Measurements from ENCODE around the gene B4GALT5. TPM values are rescaled to one million over a fixed set of nuclear protein-coding genes. Genes with fewer than 3 reads are reported as not detected.

The B4GALT5 gene
- total RNA-seq, 1 experiment from 2014 or later, result 63.1 TPM

DNA sequence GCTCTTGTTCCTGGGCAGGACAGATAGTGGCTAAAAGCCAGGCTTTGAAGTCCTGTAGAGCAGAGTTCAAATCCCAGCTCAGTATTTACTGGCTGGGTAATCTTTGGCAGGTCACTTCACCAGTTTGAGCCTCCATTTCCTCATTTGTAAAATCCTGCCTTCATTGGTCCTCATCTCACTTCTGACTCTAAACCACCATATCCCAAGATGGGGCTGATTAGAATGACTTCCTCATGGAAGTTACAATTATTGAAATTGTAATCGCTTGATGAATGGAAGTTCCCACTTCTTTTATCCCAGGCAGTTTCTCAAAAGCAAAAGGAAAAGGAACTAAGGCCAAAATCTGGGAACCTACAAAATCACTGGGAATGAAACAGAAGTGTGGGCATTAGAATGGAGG is 35.9 kb upstream of the B4GALT5 start:
- no peaks in the 10 kb centered on the region for H3K27me3 ChIP-seq (ENCODE audit: insufficient read depth, low read depth)
- no peak overlapping the region for H2AFZ ChIP-seq
- DNase-seq, result no peak
- POLR2A ChIA-PET (ENCODE audit: unreplicated experiment), result no interaction called here
- no peak overlapping the region for H3K4me2 ChIP-seq
- H3K4me3 ChIP-seq, result no peak overlapping the region
- no peaks in the 10 kb centered on the region for H3K36me3 ChIP-seq (ENCODE audit: low read depth)
- BruUV-seq (replicated peaks), result no TSS peak
- intact Hi-C loops (cut with micrococcal nuclease; ENCODE audit: unreplicated experiment), result no loop called here
- no peaks in the 10 kb centered on the region for H4K20me1 ChIP-seq (ENCODE audit: insufficient read depth)
- TF ChIP-seq, protein P1, sequence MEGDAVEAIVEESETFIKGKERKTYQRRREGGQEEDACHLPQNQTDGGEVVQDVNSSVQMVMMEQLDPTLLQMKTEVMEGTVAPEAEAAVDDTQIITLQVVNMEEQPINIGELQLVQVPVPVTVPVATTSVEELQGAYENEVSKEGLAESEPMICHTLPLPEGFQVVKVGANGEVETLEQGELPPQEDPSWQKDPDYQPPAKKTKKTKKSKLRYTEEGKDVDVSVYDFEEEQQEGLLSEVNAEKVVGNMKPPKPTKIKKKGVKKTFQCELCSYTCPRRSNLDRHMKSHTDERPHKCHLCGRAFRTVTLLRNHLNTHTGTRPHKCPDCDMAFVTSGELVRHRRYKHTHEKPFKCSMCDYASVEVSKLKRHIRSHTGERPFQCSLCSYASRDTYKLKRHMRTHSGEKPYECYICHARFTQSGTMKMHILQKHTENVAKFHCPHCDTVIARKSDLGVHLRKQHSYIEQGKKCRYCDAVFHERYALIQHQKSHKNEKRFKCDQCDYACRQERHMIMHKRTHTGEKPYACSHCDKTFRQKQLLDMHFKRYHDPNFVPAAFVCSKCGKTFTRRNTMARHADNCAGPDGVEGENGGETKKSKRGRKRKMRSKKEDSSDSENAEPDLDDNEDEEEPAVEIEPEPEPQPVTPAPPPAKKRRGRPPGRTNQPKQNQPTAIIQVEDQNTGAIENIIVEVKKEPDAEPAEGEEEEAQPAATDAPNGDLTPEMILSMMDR (conservative IDR thresholded peaks at IDR 0.05), result no peak
- no peak for TF ChIP-seq EZH2 (IDR thresholded peaks at IDR 0.05; ENCODE audit: low read depth)
- H3K27ac ChIP-seq, result no peak overlapping the region
- no peaks in the 10 kb centered on the region for H3K9me2 ChIP-seq (ENCODE audit: insufficient read depth)
- no peaks in the 10 kb centered on the region for H3K9me3 ChIP-seq (ENCODE audit: insufficient read depth, low read depth)
- peaks cover 30% of the 10 kb centered on the region for H3K4me1 ChIP-seq (replicated peaks; ENCODE audit: insufficient read depth)
- no peaks in the 10 kb centered on the region for H3K79me2 ChIP-seq (ENCODE audit: low read depth)
- H3F3A ChIP-seq (ENCODE audit: insufficient read depth, low read depth), result peaks cover 27% of the 10 kb centered on the region; the same call in 1 of the 2 replicates
- CTCF ChIA-PET, result no interaction called here

DNA sequence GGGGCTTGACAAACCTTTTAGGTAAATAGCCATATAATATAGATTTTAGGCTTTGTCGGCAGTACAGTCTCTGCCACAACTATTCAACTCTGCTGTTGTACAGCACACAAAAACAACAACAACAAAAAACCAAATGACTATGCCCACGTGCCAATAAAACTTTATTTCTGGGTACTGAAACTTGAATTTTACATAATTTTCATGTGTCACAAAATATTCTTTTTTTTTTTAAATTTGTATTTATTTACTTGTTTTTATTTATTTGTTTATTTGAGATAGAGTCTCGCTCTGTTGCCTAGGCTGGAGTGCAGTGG is 34.8 kb upstream of the B4GALT5 start:
- no peaks in the 10 kb centered on the region for H3K27me3 ChIP-seq (ENCODE audit: insufficient read depth, low read depth)
- no peaks in the 10 kb centered on the region for H3K36me3 ChIP-seq (ENCODE audit: low read depth)
- no peaks in the 10 kb centered on the region for H3K9me2 ChIP-seq (ENCODE audit: insufficient read depth)
- no peak for TF ChIP-seq EZH2 (IDR thresholded peaks at IDR 0.05; ENCODE audit: low read depth)
- TF ChIP-seq, protein P1 (conservative IDR thresholded peaks at IDR 0.05), result no peak
- ChIA-PET CTCF (interaction anchor here (0.6 to 0.7 kb wide), 2 partner anchors 16 to 336 kb away, joined by 5 to 9 read pairs; no protein-coding TSS in a partner anchor), POLR2A (ENCODE audit: unreplicated experiment) (no interaction called here)
- H4K20me1 ChIP-seq (ENCODE audit: insufficient read depth), result no peaks in the 10 kb centered on the region
- no peak overlapping the region for H2AFZ ChIP-seq
- H3K4me2 ChIP-seq, result no peak overlapping the region
- peaks cover 21% of the 10 kb centered on the region for H3K4me1 ChIP-seq (replicated peaks; ENCODE audit: insufficient read depth)
- no peaks in the 10 kb centered on the region for H3K9me3 ChIP-seq (ENCODE audit: insufficient read depth, low read depth)
- no peak for DNase-seq
- intact Hi-C loops (cut with micrococcal nuclease; ENCODE audit: unreplicated experiment), result no loop called here
- no TSS peak for BruUV-seq (replicated peaks)
- no peaks in the 10 kb centered on the region for H3K79me2 ChIP-seq (ENCODE audit: low read depth)
- H3K4me3 ChIP-seq, result no peak overlapping the region
- H3K27ac ChIP-seq, result peak overlapping the region; percentile 37; the same call in 1 of the 2 replicates
- H3F3A ChIP-seq (ENCODE audit: insufficient read depth, low read depth), result peaks cover 32% of the 10 kb centered on the region; the same call in 1 of the 2 replicates

GRCh38 chr20:49747707-49748524 is 34.2 kb upstream of the B4GALT5 start:
- ChIA-PET CTCF (no interaction called here), POLR2A (ENCODE audit: unreplicated experiment) (interaction anchor here (0.6 kb wide), 2 partner anchors 20 to 90 kb away, joined by 4 to 7 read pairs; no protein-coding TSS in a partner anchor)
- Histone ChIP-seq H3K9me2 (ENCODE audit: insufficient read depth) (no peaks in the 10 kb centered on the region), H3K79me2 (ENCODE audit: low read depth) (no peaks in the 10 kb centered on the region), H3K4me2 (no peak overlapping the region), H4K20me1 (ENCODE audit: insufficient read depth) (no peaks in the 10 kb centered on the region), H3K27me3 (ENCODE audit: insufficient read depth, low read depth) (no peaks in the 10 kb centered on the region), H3K36me3 (ENCODE audit: low read depth) (no peaks in the 10 kb centered on the region), H3K27ac (peak overlapping the region; percentile 37; the same call in 1 of the 2 replicates), H2AFZ (no peak overlapping the region), H3K4me3 (no peak overlapping the region), H3F3A (ENCODE audit: insufficient read depth, low read depth) (peaks cover 38% of the 10 kb centered on the region; the same call in 1 of the 2 replicates), H3K9me3 (ENCODE audit: insufficient read depth, low read depth) (no peaks in the 10 kb centered on the region), H3K4me1 (replicated peaks; ENCODE audit: insufficient read depth) (peaks cover 21% of the 10 kb centered on the region)
- intact Hi-C loops (cut with micrococcal nuclease; ENCODE audit: unreplicated experiment), result no loop called here
- TF ChIP-seq EZH2 (IDR thresholded peaks at IDR 0.05; ENCODE audit: low read depth), result no peak
- TF ChIP-seq, protein P1 (conservative IDR thresholded peaks at IDR 0.05), result no peak
- BruUV-seq (replicated peaks), result no TSS peak
- DNase-seq, result peak in 1 of 2 experiments; percentile 64

Measured in PC-9 (cell line).